ENCODE measurements around the gene ATG10. TPM values are rescaled to one million over a fixed set of nuclear protein-coding genes. Genes with fewer than 3 reads are reported as not detected.

ATG10 gene
- 5.2 and 5.8 TPM in 2 replicates for total RNA-seq (2014; rRNA removed; shearing (Covaris generic))

GRCh38 chr5:81971712-81972491 lies at the start of gene ATG10:
ATG10 (plus strand) TSS chr5:81972023; CDS start chr5:81987571, 15,548 bp downstream.

DNA sequence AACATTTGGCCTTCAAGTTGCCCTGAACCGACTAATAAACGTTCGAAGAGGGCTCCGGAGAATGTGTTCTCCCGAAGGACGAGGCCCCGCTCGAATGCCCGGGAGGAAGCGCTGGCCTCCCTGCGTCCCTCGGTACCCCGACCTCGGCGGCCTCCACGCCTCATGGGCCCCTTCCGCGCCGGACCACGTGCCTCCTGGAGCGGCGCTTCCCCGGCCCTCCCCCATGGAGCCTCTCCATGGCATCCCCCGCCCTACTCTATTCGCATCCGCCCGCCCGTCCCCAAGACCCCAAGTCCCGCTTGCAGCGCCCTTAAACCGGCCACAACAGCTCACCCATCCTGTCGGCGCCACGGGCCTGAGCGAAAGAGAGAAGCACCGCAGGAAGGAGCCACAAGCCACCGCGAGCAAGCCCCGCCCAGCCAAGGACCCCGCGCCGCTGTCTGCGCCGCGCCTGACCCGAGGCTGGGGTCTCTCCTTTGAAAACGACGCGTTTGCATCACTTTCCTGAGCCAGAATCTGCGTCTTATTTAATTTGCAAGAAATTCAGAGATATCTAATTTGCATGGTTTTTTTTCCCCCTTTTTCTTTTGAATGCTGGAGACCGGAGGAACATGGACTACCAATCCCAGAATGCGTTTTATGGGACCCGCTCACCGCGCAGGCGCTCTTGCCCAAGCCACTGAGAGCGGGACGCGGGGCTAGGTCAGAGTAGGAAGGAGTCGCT lies 306.3 kb downstream of the ATG10 start, which contains the start of gene RPS23:
RPS23 (minus strand) TSS at position 368 of the 724 bp plus-strand sequence; CDS start at position 337, 31 bp downstream.

Small RNA genes lying within 50 kb of the gene (small RNA-seq; reads per million reads assigned to genes)
- gene AC010598.1, result not detected
- gene RN7SL378P, result not detected

Other genes starting within 250 kb of the ATG10 start
- 9.7 and 18.2 TPM in 2 replicates for gene SSBP2, start 220.9 kb upstream of the ATG10 start, total RNA-seq (2014; rRNA removed; shearing (Covaris generic))